ENCODE results near the gene SAMD8.
A peak's percentile ranks its signal among the peaks of the same experiment; 100 is the strongest.
"Not testable (repeated sequence)": the region's sequence is repeated elsewhere in the genome, so short reads cannot be mapped to it uniquely, and the experiment has no call there.

Gene SAMD8

GRCh38 chr10:75127471-75127870 is 16.0 kb downstream of the SAMD8 start:
- Histone ChIP-seq H3K4me3 (ENCODE audit: low read length) (no peak overlapping the region), H3K9ac (ENCODE audit: low read length) (no peak overlapping the region), H3K4me1 (ENCODE audit: control insufficient read depth, insufficient read depth, low read length) (peaks cover 12% of the 10 kb centered on the region), H3K27me3 (replicated peaks; ENCODE audit: control insufficient read depth, insufficient read depth, low read length) (no peaks in the 10 kb centered on the region), H3K9me3 (ENCODE audit: control insufficient read depth, low read length) (no peaks in the 10 kb centered on the region), H3K36me3 (ENCODE audit: control insufficient read depth, insufficient read depth, low read length, severe bottlenecking) (peaks cover 22% of the 10 kb centered on the region)
- DNase-seq (ENCODE audit: low read depth): peak; percentile 46

- Histone ChIP-seq H3K4me1 (ENCODE audit: control insufficient read depth, insufficient read depth, low read length) (peaks cover 12% of the 10 kb centered on the region), H3K36me3 (ENCODE audit: control insufficient read depth, insufficient read depth, low read length, severe bottlenecking) (peaks cover 20% of the 10 kb centered on the region)
- H3K27me3 ChIP-seq (replicated peaks; ENCODE audit: control insufficient read depth, insufficient read depth, low read length); H3K4me3 ChIP-seq (ENCODE audit: low read length); H3K9ac ChIP-seq (ENCODE audit: low read length); H3K9me3 ChIP-seq (ENCODE audit: control insufficient read depth, low read length); DNase-seq (ENCODE audit: low read depth): not testable (repeated sequence)
Measured at GRCh38 chr10:75128985-75129384, 17.5 kb downstream of the SAMD8 start.

- Histone ChIP-seq H3K4me1 (ENCODE audit: control insufficient read depth, insufficient read depth, low read length) (peaks cover 12% of the 10 kb centered on the region), H3K9ac (ENCODE audit: low read length) (no peak overlapping the region)
Measured at GRCh38 chr10:75129537-75129936, 18.1 kb downstream of the SAMD8 start.

GRCh38 chr10:75133701-75134100 is 22.2 kb downstream of the SAMD8 start:
- H3K9ac ChIP-seq (ENCODE audit: low read length); DNase-seq (ENCODE audit: low read depth); H3K9me3 ChIP-seq (ENCODE audit: control insufficient read depth, low read length); H3K36me3 ChIP-seq (ENCODE audit: control insufficient read depth, insufficient read depth, low read length, severe bottlenecking); H3K4me3 ChIP-seq (ENCODE audit: low read length); H3K27me3 ChIP-seq (replicated peaks; ENCODE audit: control insufficient read depth, insufficient read depth, low read length): not testable (repeated sequence)
- peaks cover 23% of the 10 kb centered on the region for H3K4me1 ChIP-seq (ENCODE audit: control insufficient read depth, insufficient read depth, low read length)

More at GRCh38 chr10:75129537-75129936, 18.1 kb downstream of the SAMD8 start:
- DNase-seq (ENCODE audit: low read depth): no peak
- Histone ChIP-seq H3K36me3 (ENCODE audit: control insufficient read depth, insufficient read depth, low read length, severe bottlenecking) (peaks cover 15% of the 10 kb centered on the region), H3K9me3 (ENCODE audit: control insufficient read depth, low read length) (no peaks in the 10 kb centered on the region), H3K4me3 (ENCODE audit: low read length) (no peak overlapping the region), H3K27me3 (replicated peaks; ENCODE audit: control insufficient read depth, insufficient read depth, low read length) (no peaks in the 10 kb centered on the region)

GRCh38 chr10:75136346-75136745 is 24.9 kb downstream of the SAMD8 start:
- Histone ChIP-seq H3K4me3 (ENCODE audit: low read length) (no peak overlapping the region), H3K4me1 (ENCODE audit: control insufficient read depth, insufficient read depth, low read length) (peaks cover 29% of the 10 kb centered on the region), H3K9me3 (ENCODE audit: control insufficient read depth, low read length) (no peaks in the 10 kb centered on the region), H3K36me3 (ENCODE audit: control insufficient read depth, insufficient read depth, low read length, severe bottlenecking) (no peaks in the 10 kb centered on the region), H3K9ac (ENCODE audit: low read length) (no peak overlapping the region), H3K27me3 (replicated peaks; ENCODE audit: control insufficient read depth, insufficient read depth, low read length) (no peaks in the 10 kb centered on the region)
- DNase-seq (ENCODE audit: low read depth): no peak

GRCh38 chr10:75137533-75138438 is 26.3 kb downstream of the SAMD8 start:
- H3K4me1 ChIP-seq (ENCODE audit: control insufficient read depth, insufficient read depth, low read length): peaks cover 29% of the 10 kb centered on the region
- no peaks in the 10 kb centered on the region for H3K36me3 ChIP-seq (ENCODE audit: control insufficient read depth, insufficient read depth, low read length, severe bottlenecking)
- no peak overlapping the region for H3K9ac ChIP-seq (ENCODE audit: low read length)
- DNase-seq (ENCODE audit: low read depth): peak; percentile 66
- no peaks in the 10 kb centered on the region for H3K27me3 ChIP-seq (replicated peaks; ENCODE audit: control insufficient read depth, insufficient read depth, low read length)
- no peak overlapping the region for H3K4me3 ChIP-seq (ENCODE audit: low read length)
- no peaks in the 10 kb centered on the region for H3K9me3 ChIP-seq (ENCODE audit: control insufficient read depth, low read length)

GRCh38 chr10:75140246-75140645 is 28.8 kb downstream of the SAMD8 start:
- H3K9ac ChIP-seq (ENCODE audit: low read length): no peak overlapping the region
- H3K27me3 ChIP-seq (replicated peaks; ENCODE audit: control insufficient read depth, insufficient read depth, low read length): no peaks in the 10 kb centered on the region
- peaks cover 49% of the 10 kb centered on the region for H3K4me1 ChIP-seq (ENCODE audit: control insufficient read depth, insufficient read depth, low read length)
- no peak overlapping the region for H3K4me3 ChIP-seq (ENCODE audit: low read length)
- no peaks in the 10 kb centered on the region for H3K36me3 ChIP-seq (ENCODE audit: control insufficient read depth, insufficient read depth, low read length, severe bottlenecking)
- no peak for DNase-seq (ENCODE audit: low read depth)
- H3K9me3 ChIP-seq (ENCODE audit: control insufficient read depth, low read length): no peaks in the 10 kb centered on the region

- DNase-seq (ENCODE audit: low read depth): peak; percentile 67
- peaks cover 37% of the 10 kb centered on the region for H3K4me1 ChIP-seq (ENCODE audit: control insufficient read depth, insufficient read depth, low read length)
- no peaks in the 10 kb centered on the region for H3K9me3 ChIP-seq (ENCODE audit: control insufficient read depth, low read length)
- H3K4me3 ChIP-seq (ENCODE audit: low read length): no peak overlapping the region
- H3K27me3 ChIP-seq (replicated peaks; ENCODE audit: control insufficient read depth, insufficient read depth, low read length): no peaks in the 10 kb centered on the region
- peak overlapping the region; percentile 51 for H3K9ac ChIP-seq (ENCODE audit: low read length)
- H3K36me3 ChIP-seq (ENCODE audit: control insufficient read depth, insufficient read depth, low read length, severe bottlenecking): no peaks in the 10 kb centered on the region
Measured at GRCh38 chr10:75143353-75143752, 31.9 kb downstream of the SAMD8 start.

- Histone ChIP-seq H3K4me1 (ENCODE audit: control insufficient read depth, insufficient read depth, low read length) (peaks cover 28% of the 10 kb centered on the region), H3K9me3 (ENCODE audit: control insufficient read depth, low read length) (no peaks in the 10 kb centered on the region), H3K9ac (ENCODE audit: low read length) (no peak overlapping the region), H3K36me3 (ENCODE audit: control insufficient read depth, insufficient read depth, low read length, severe bottlenecking) (peaks cover 2% of the 10 kb centered on the region), H3K4me3 (ENCODE audit: low read length) (no peak overlapping the region), H3K27me3 (replicated peaks; ENCODE audit: control insufficient read depth, insufficient read depth, low read length) (no peaks in the 10 kb centered on the region)
- DNase-seq (ENCODE audit: low read depth): no peak
Measured at GRCh38 chr10:75145590-75145989, 34.1 kb downstream of the SAMD8 start.

- Histone ChIP-seq H3K36me3 (ENCODE audit: control insufficient read depth, insufficient read depth, low read length, severe bottlenecking) (peaks cover 14% of the 10 kb centered on the region), H3K9me3 (ENCODE audit: control insufficient read depth, low read length) (no peaks in the 10 kb centered on the region), H3K27me3 (replicated peaks; ENCODE audit: control insufficient read depth, insufficient read depth, low read length) (no peaks in the 10 kb centered on the region), H3K4me3 (ENCODE audit: low read length) (no peak overlapping the region), H3K4me1 (ENCODE audit: control insufficient read depth, insufficient read depth, low read length) (peaks cover 28% of the 10 kb centered on the region), H3K9ac (ENCODE audit: low read length) (no peak overlapping the region)
- DNase-seq (ENCODE audit: low read depth): no peak
Measured at GRCh38 chr10:75146780-75147179, 35.3 kb downstream of the SAMD8 start.

GRCh38 chr10:75150656-75151055 is 39.2 kb downstream of the SAMD8 start:
- Histone ChIP-seq H3K9ac (ENCODE audit: low read length) (no peak overlapping the region), H3K4me3 (ENCODE audit: low read length) (no peak overlapping the region), H3K36me3 (ENCODE audit: control insufficient read depth, insufficient read depth, low read length, severe bottlenecking) (peaks cover 27% of the 10 kb centered on the region), H3K27me3 (replicated peaks; ENCODE audit: control insufficient read depth, insufficient read depth, low read length) (no peaks in the 10 kb centered on the region), H3K4me1 (ENCODE audit: control insufficient read depth, insufficient read depth, low read length) (peaks cover 13% of the 10 kb centered on the region), H3K9me3 (ENCODE audit: control insufficient read depth, low read length) (no peaks in the 10 kb centered on the region)
- no peak for DNase-seq (ENCODE audit: low read depth)

Data from adipocyte (in vitro differentiated cells).